A549 (cell line): Measurements from ENCODE around the gene SELENOT.

Experiments used
- CTCF ChIP-seq: fragments of >200 bp; sonication (Bioruptor Twin); formaldehyde crosslinking; IDR thresholded peaks from 3 replicates; pipeline ENCODE4 v1.5.1; 2016
- ESRRA ChIP-seq: fragments of 150-350 bp; IDR thresholded peaks from 2 replicates; pipeline ENCODE4 v1.6.1; 2014; ENCODE audit warnings: mild to moderate bottlenecking, low read length, borderline replicate concordance
- JUN ChIP-seq, 2 experiments: fragments of >200 bp; sonication (Bioruptor Twin); formaldehyde crosslinking; IDR thresholded peaks; 2 replicates in 1 of 2; 3 replicates in 1 of 2; pipeline ENCODE4 v1.6.1; 2016 to 2017
- MYC ChIP-seq: IDR thresholded peaks from 2 replicates; pipeline ENCODE4 v1.6.1; 2012; ENCODE audit warnings: mild to moderate bottlenecking, inconsistent platforms, low read length, improper control_type of control experiment, borderline replicate concordance
- RFX5 ChIP-seq: fragments of 450-650 bp; IDR thresholded peaks from 2 replicates; pipeline ENCODE4 v1.7.1; 2014; ENCODE audit warnings: antibody characterized with exemption, mild to moderate bottlenecking, moderate library complexity

- TF ChIP-seq CTCF (no peak), RFX5 (no peak), MYC (no peak), JUN (IDR thresholded peaks at IDR 0.05) (no peak), ESRRA (no peak)
Measured at GRCh38 chr3:150635076-150635475, 32.0 kb downstream of the SELENOT start.
